Hematopoietic multipotent progenitor cell treated with erythropoietin and hydrocortisone succinate and interleukin-3 and kit ligand, for 17 days (in vitro differentiated cells): ENCODE data around the gene A2M.

Source experiments
- DNase-seq: peaks from one replicate; pipeline ENCODE4 v3.0.0-alpha.2; 2015; ENCODE audit warnings: low spot score

The A2M gene

DNA sequence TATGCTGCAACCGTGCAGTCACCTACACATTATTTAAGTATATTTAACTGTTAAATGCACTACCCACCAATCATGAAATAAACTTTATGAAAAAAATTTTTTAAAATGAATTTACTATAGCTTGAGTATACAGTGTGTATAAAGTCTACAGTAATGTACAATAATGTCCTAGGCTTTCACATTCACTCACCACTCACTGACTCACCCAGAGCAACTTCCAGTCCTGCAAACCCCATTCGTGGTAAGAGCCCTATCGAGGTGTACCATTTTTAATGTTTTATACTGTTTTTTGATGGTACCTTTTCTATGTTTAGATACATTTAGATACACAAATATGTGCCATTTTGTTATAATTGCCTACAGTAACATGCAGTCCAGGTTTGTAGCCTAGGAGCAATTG, 78.3 kb downstream of the A2M start:
- DNase-seq, result no peak

DNA sequence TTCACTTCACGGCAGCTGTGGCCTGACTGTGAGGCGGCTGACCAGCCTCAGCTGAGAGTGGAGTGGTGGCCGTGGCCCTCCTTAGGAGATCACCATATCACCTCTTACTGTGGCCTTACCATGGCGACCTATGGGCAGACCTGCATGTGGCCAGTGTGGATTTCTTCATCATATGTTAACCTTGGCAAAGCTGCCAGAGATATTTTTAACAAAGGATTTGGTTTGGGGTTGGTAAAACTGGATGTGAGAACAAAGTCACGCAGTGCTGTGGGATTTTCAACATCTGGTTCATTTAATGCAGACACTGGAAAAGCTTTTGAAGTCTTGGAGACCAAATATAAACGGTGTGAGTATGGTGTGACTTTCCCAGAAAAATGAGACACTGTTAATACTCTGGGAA, 79.5 kb downstream of the A2M start:
- no peak for DNase-seq

DNA sequence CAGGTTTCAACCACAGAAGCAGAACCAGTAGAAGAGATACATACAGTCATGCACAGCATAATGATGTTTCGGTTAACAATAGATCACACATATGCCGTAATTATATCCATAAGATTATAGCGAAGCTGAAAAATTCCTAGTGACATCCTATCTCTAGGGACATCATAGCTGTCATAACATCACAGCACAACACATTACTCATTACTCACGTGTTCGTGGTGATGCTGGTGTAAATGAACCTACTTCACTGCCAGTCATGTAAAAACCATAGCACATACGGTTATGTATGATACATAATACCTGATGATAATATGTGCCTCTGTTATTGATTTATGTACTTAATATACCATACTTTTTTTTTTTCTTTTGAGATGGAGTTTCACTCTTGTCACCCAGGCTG, 81.6 kb downstream of the A2M start:
- no peak for DNase-seq

DNA sequence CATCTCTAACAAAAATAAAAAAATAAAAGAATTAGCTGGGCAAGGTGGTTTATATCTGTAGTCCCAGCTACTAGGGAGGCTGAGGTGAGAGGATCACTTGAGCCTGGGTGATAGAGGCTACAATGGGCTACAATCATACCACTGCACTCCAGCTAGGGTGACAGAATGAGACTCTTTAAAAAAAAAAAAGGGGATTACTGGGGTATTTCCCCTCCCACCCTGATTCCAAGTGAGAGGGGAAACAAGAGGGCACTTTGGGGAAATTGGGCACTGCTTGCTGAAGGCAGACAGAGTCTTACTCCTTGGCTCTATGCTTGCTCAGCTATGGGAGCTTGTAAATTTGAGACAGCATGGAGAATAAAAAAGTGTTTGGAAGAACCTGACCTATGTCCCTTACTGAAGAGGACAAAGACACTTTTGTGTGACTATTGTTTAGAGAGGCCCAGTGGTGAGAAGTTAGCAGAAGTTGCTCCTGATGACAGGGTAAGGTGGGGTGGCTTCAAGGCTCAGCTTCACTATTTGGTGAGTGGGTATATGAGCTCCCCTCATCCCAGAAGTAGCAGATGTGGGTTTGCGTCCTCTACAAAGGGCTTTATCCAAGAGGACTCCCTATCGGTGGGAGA, 82.3 kb downstream of the A2M start:
- DNase-seq, result no peak

DNA sequence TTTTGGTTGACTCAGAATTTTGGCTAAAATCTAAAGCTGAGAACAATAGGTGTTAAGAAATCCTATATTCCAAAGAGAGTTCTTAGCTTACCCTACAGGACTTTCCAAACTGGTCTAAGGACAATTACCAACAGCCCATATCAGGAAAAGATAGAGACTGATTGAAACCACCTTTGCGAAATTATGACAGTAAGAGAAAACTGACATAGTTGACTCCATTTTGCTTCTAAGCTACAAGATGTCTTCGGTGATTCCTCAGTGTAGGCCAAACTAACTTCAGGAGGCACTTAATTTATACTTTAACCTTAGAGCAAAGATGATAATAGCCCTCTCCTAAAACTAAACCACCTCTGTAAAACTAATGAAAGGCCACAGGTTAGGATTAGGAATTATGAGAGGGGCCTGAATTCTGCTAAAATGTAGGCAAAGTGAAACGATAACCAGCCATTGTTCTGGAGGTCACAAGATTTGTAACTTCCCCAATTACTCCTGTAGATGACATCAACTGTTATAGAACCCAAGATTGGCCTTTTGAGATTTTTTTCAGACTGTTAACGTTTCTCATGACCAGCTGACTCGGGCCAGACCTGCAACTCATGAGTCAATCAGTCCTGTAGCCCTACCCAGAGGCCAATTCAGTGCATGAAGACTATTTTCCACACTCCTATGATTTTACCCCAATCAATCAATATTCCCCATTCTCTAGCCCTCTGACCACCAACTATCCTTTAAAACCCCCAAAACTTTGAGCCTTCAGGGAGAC, 83.3 kb downstream of the A2M start:
- DNase-seq, result no peak

DNA sequence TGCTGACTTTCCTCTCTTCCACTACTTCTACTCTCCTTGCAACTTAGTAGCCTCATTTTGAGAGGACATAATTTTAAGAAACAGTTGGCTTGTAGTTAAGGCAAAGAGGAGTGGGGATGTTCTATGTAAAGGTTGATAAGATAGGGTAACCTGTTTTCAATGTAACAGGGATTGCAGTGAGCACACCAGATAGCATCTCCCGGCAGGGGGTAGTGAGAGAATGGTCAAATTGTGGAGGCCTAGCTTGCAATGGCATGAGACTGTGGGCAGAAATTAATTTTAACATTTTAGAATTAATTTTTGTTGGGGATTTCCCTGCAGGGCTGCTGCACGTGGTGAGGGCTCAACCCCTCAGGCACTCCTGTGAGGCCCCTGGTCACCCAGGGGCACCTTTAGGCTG, 84.9 kb downstream of the A2M start:
- DNase-seq, result no peak

DNA sequence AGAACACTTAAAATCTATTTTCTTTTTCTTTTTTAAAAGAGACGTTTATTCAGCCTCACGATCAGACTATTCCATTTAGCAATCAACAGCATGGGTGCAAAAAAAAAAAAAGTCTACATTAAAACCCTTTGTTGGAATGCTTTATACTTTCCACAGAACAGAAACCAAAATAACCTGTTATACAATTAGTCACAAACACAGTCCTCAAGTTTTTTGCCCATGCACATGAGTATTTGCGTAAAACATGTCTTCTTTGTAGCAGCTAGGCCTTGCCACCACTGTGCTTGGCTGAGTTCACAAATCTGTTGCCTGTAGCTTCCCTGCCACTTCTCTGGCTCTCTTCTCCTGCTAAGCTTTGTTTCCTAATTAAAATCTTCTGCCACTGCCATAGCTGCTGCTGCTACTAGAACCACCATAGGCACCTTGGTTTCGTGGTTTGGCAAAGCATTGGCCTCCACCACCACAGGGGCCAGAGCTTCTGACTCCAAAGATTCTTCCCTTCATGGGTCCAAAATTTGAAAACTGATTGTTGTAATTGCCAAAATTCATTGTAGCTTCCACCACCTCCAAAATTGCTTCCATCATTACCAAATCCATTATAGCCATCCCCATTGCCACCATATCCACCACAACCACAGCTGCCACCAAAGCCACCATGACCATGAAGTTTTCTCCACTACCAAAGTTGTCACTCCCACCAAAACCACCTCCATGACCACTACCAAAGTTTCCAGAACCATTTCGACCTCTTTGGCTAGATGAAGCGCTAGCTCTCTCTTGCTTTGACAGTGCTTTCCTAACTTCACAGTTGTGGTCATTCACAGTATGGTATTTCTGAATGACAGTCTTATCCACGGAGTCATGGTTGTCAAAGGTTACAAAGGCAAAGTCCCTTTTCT, 88.3 kb downstream of the A2M start:
- DNase-seq, result no peak

DNA sequence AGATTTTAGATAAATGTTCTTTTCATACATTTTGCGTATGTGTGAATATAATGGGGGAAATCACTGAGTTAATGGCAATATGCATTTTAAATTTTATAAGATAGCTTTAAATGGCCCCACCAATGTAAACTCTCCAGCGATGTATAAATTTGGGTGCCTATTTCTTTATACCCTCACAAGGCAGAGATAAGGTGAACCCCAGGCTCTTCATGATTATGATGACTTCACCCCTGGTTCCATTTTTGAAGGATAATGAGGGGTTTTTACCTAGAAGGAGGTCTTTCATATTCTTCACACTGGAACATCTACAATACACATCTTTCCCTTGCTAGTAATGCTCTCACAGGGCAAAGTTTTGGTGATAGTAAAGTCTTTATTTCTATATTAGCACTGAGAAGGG, 91.2 kb downstream of the A2M start:
- no peak for DNase-seq

DNA sequence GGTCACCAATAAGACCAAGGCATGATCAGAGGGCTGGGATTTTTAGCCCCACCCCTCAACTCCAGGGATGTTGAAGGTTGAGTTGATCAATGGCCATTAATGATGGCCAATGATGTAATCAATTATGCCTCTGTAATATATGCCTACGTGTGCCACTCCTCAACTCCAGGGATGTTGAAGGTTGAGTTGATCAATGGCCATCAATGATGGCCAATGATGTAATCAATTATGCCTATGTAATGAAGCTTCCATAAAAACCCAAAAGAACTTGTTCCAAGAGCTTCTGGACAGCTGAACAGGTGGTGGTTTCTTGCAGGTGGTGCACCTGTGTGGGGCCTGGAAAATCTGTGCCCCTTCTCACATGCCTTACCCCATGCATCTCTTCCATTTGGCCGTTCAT, 93.1 kb downstream of the A2M start:
- no peak for DNase-seq
